WTC11 (cell line): ENCODE data around the gene SLC8A1. TPM values are rescaled to one million over a fixed set of nuclear protein-coding genes. Genes with fewer than 3 reads are reported as not detected.

ENCODE experiments used
- ATAC-seq: fragments of 200-7000 bp; cut with Tn5 transposase; 2 replicates; pipeline ENCODE4 v1.10.0; 2021; ENCODE audit warnings: mild to moderate bottlenecking, moderate library complexity
- CTCF ChIA-PET: fragments of 300-600 bp; sonication (Branson Sonifier 250); formaldehyde crosslinking; loops from one replicate; lab custom pipeline; 2021; ENCODE audit warnings: antibody characterized with exemption; lab: Charles Lee
- POLR2A ChIA-PET: fragments of 350-600 bp; sonication (Branson Sonifier 250); formaldehyde crosslinking; loops from one replicate; lab custom pipeline; 2021; ENCODE audit warnings: antibody characterized with exemption; lab: Charles Lee
- DNase-seq: peaks from one replicate; pipeline ENCODE4 v3.0.0; 2021; ENCODE audit warnings: low spot score
- H3K27ac Mint-ChIP-seq: 2 replicates; pipeline ENCODE4 v1.8.0; 2021; ENCODE audit warnings: mixed read lengths
- H3K27me3 Mint-ChIP-seq: 2 replicates; pipeline ENCODE4 v1.8.0; 2021; ENCODE audit warnings: low read depth, mild to moderate bottlenecking, moderate library complexity, mixed read lengths
- H3K36me3 Mint-ChIP-seq: 2 replicates; pipeline ENCODE4 v1.8.0; 2021; ENCODE audit warnings: mixed read lengths
- H3K4me1 Mint-ChIP-seq: 2 replicates; pipeline ENCODE4 v1.8.0; 2022; ENCODE audit warnings: mixed read lengths
- H3K4me3 Mint-ChIP-seq: 2 replicates; pipeline ENCODE4 v1.8.0; 2021; ENCODE audit warnings: mild to moderate bottlenecking, moderate library complexity, mixed read lengths
- H3K9me3 Mint-ChIP-seq: 2 replicates; pipeline ENCODE4 v1.8.0; 2021; ENCODE audit warnings: mixed read lengths
- AR ChIP-seq: fragments of 250-450 bp; sonication (Bioruptor Pico); IDR thresholded peaks from 2 replicates; pipeline ENCODE4 v1.9.0; 2021; ENCODE audit warnings: mild to moderate bottlenecking
- CBFB ChIP-seq: sonication (generic); formaldehyde crosslinking; IDR thresholded peaks from 2 replicates; pipeline ENCODE4 v1.8.1; 2022; ENCODE audit warnings: mild to moderate bottlenecking, low read depth, missing genetic modification reagents
- E2F1 ChIP-seq: sonication (generic); formaldehyde crosslinking; IDR thresholded peaks from 2 replicates; pipeline ENCODE4 v1.8.0; 2022; ENCODE audit warnings: mild to moderate bottlenecking, missing genetic modification reagents
- FOXP4 ChIP-seq: sonication (generic); formaldehyde crosslinking; IDR thresholded peaks from 2 replicates; pipeline ENCODE4 v1.8.0; 2022; ENCODE audit warnings: mild to moderate bottlenecking, missing genetic modification reagents
- HMGA2 ChIP-seq: fragments of 250-450 bp; sonication (Bioruptor Pico); IDR thresholded peaks from 2 replicates; pipeline ENCODE4 v1.4.0; 2021; ENCODE audit warnings: mild to moderate bottlenecking, moderate library complexity
- IRF1 ChIP-seq: sonication (generic); formaldehyde crosslinking; IDR thresholded peaks from 2 replicates; pipeline ENCODE4 v1.8.0; 2023; ENCODE audit warnings: missing genetic modification reagents
- JUN ChIP-seq: sonication (generic); formaldehyde crosslinking; IDR thresholded peaks from 2 replicates; pipeline ENCODE4 v1.8.0; 2023; ENCODE audit warnings: mild to moderate bottlenecking, missing genetic modification reagents
- MYBL2 ChIP-seq: sonication (generic); formaldehyde crosslinking; IDR thresholded peaks from 2 replicates; pipeline ENCODE4 v1.8.1; 2023; ENCODE audit warnings: mild to moderate bottlenecking, moderate library complexity, missing genetic modification reagents
- NR3C1 ChIP-seq: sonication (generic); formaldehyde crosslinking; conservative IDR thresholded peaks from 2 replicates; pipeline ENCODE4 v1.8.1; 2023; ENCODE audit warnings: low read depth, mild to moderate bottlenecking, missing genetic modification reagents
- ZNF219 ChIP-seq: sonication (generic); formaldehyde crosslinking; IDR thresholded peaks from 2 replicates; pipeline ENCODE4 v1.8.0; 2023; ENCODE audit warnings: missing genetic modification reagents, mild to moderate bottlenecking, borderline replicate concordance
- ZNF232 ChIP-seq: sonication (generic); formaldehyde crosslinking; IDR thresholded peaks from 2 replicates; pipeline ENCODE4 v1.8.0; 2022; ENCODE audit warnings: mild to moderate bottlenecking, missing genetic modification reagents
- ZNF396 ChIP-seq: fragments of 250-450 bp; sonication (Bioruptor Pico); IDR thresholded peaks from 2 replicates; pipeline ENCODE4 v1.8.0; 2021; ENCODE audit warnings: mild to moderate bottlenecking, moderate library complexity, borderline replicate concordance
- ZNF425 ChIP-seq: fragments of 250-450 bp; sonication (Bioruptor Pico); conservative IDR thresholded peaks from 2 replicates; pipeline ENCODE4 v1.9.0; 2021; ENCODE audit warnings: mild to moderate bottlenecking
- total RNA-seq: library from RNA; stranded (reverse); gene quantifications from 3 replicates; pipeline ENCODE4 v1.2.3, GENCODE V29; 2021

Gene SLC8A1
- total RNA-seq, 1 experiment from 2014 or later: 2.6 TPM

GRCh38 chr2:40204268-40204667 lies 247.6 kb downstream of the SLC8A1 start (continued):
- TF ChIP-seq E2F1 (CRISPR knock-in tag) (no peak), AR (CRISPR knock-in tag) (no peak), FOXP4 (no peak), CBFB (CRISPR knock-in tag) (no peak)
- TF ChIP-seq, all 79 proteins: peak for 0

GRCh38 chr2:40202798-40203400 lies 249.0 kb downstream of the SLC8A1 start:
- POLR2A ChIA-PET: no interaction called here
- Mint-ChIP-seq H3K4me1 (peaks cover 5% of the 10 kb centered on the region), H3K27me3 (no peaks in the 10 kb centered on the region; the same call in 1 of the 2 replicates), H3K4me3 (no peak overlapping the region), H3K27ac (no peak overlapping the region; the same call in 1 of the 2 replicates), H3K9me3 (peaks cover 4% of the 10 kb centered on the region)
- ATAC-seq: no peak
- no peak for DNase-seq
- no peak for TF ChIP-seq NR3C1 (CRISPR knock-in tag)
- TF ChIP-seq IRF1 (CRISPR knock-in tag): no peak
- TF ChIP-seq, all 79 proteins: peak for 0
- H3K36me3 Mint-ChIP-seq: peaks cover 3% of the 10 kb centered on the region; the same call in 1 of the 2 replicates
- CTCF ChIA-PET: no interaction called here

- DNase-seq (no peak), ATAC-seq (no peak)
- POLR2A ChIA-PET: no interaction called here
- Mint-ChIP-seq H3K4me1 (peaks cover 3% of the 10 kb centered on the region), H3K27me3 (no peaks in the 10 kb centered on the region; the same call in 1 of the 2 replicates), H3K27ac (no peak overlapping the region), H3K36me3 (peaks cover 3% of the 10 kb centered on the region; the same call in 1 of the 2 replicates), H3K4me3 (no peak overlapping the region), H3K9me3 (peaks cover 4% of the 10 kb centered on the region)
- no peak for TF ChIP-seq JUN (CRISPR knock-in tag)
- TF ChIP-seq FOXP4: no peak
- TF ChIP-seq ZNF425 (CRISPR knock-in tag): no peak
- no peak for TF ChIP-seq ZNF219
- TF ChIP-seq MYBL2 (CRISPR knock-in tag): no peak
- TF ChIP-seq ZNF232: no peak
- TF ChIP-seq ZNF396 (CRISPR knock-in tag): no peak
- TF ChIP-seq HMGA2 (CRISPR knock-in tag): no peak
- CTCF ChIA-PET: no interaction called here
Observed at GRCh38 chr2:40201425-40201824, 250.5 kb downstream of the SLC8A1 start.
